ENCODE data around the gene VAV3.

GRCh38 chr1:107643766-107644165 lies 321.2 kb downstream of the VAV3 start:
- TF ChIP-seq CTCF (IDR thresholded peaks at IDR 0.05 in 2 of 3, conservative IDR thresholded peaks at IDR 0.05 in 1 of 3; ENCODE audit: insufficient read depth in 2 of 3, low read depth in 1 of 3, low read length in 3 of 3): no peak
- no peak for TF ChIP-seq ZFX (CRISPR knock-in tag; IDR thresholded peaks at IDR 0.05)
- TF ChIP-seq IRF2 (CRISPR knock-in tag; IDR thresholded peaks at IDR 0.05): no peak
- TF ChIP-seq ZNF274 (IDR thresholded peaks at IDR 0.05; ENCODE audit: borderline replicate concordance, low read depth, low read length): no peak
- TF ChIP-seq, protein P1, sequence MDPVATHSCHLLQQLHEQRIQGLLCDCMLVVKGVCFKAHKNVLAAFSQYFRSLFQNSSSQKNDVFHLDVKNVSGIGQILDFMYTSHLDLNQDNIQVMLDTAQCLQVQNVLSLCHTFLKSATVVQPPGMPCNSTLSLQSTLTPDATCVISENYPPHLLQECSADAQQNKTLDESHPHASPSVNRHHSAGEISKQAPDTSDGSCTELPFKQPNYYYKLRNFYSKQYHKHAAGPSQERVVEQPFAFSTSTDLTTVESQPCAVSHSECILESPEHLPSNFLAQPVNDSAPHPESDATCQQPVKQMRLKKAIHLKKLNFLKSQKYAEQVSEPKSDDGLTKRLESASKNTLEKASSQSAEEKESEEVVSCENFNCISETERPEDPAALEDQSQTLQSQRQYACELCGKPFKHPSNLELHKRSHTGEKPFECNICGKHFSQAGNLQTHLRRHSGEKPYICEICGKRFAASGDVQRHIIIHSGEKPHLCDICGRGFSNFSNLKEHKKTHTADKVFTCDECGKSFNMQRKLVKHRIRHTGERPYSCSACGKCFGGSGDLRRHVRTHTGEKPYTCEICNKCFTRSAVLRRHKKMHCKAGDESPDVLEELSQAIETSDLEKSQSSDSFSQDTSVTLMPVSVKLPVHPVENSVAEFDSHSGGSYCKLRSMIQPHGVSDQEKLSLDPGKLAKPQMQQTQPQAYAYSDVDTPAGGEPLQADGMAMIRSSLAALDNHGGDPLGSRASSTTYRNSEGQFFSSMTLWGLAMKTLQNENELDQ (CRISPR knock-in tag; IDR thresholded peaks at IDR 0.05; ENCODE audit: borderline replicate concordance): no peak
- no peak for TF ChIP-seq SIN3B (IDR thresholded peaks at IDR 0.05; ENCODE audit: low read depth)
- TF ChIP-seq, protein P2, sequence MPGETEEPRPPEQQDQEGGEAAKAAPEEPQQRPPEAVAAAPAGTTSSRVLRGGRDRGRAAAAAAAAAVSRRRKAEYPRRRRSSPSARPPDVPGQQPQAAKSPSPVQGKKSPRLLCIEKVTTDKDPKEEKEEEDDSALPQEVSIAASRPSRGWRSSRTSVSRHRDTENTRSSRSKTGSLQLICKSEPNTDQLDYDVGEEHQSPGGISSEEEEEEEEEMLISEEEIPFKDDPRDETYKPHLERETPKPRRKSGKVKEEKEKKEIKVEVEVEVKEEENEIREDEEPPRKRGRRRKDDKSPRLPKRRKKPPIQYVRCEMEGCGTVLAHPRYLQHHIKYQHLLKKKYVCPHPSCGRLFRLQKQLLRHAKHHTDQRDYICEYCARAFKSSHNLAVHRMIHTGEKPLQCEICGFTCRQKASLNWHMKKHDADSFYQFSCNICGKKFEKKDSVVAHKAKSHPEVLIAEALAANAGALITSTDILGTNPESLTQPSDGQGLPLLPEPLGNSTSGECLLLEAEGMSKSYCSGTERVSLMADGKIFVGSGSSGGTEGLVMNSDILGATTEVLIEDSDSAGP (CRISPR knock-in tag; IDR thresholded peaks at IDR 0.05): no peak
- no peak for TF ChIP-seq POLR2A (conservative IDR thresholded peaks at IDR 0.05)
- no peak for TF ChIP-seq SETDB1 (IDR thresholded peaks at IDR 0.05; ENCODE audit: low read length)
- no peak for TF ChIP-seq ARHGAP35 (IDR thresholded peaks at IDR 0.05; ENCODE audit: partially characterized antibody)
- no peak for TF ChIP-seq ZNF586 (CRISPR knock-in tag; conservative IDR thresholded peaks at IDR 0.05)
